GM13976 (cell line): ENCODE measurements around the gene IFT80.

Source experiments
- DNase-seq: peaks from one replicate; pipeline ENCODE4 v3.0.0; 2012; ENCODE audit warnings: low spot score
- CTCF ChIP-seq: IDR thresholded peaks from 2 replicates; pipeline ENCODE4 v1.5.1; 2012; ENCODE audit warnings: borderline replicate concordance, mild to moderate bottlenecking; ENCODE audit not compliant: insufficient read depth; ENCODE audit errors: extremely low read depth, missing control alignments, control extremely low read depth
- in situ Hi-C: fragments of 300-500 bp; cut with MboI; formaldehyde crosslinking; loops from one replicate; pipeline ENCODE4 v1.12.0; 2022; ENCODE audit warnings: low sequenced_read_pairs, mixed read lengths, inconsistent platforms; ENCODE audit not compliant: unreplicated experiment

The IFT80 gene

GRCh38 chr3:160401291-160402095 lies 2.5 kb upstream of the IFT80 start:
- in situ Hi-C loops = no loop called here
- TF ChIP-seq CTCF = no peak
- DNase-seq = no peak

GRCh38 chr3:160400702-160401150 lies 1.7 kb upstream of the IFT80 start:
- DNase-seq = peak; percentile 31
- TF ChIP-seq CTCF = no peak
- in situ Hi-C loops = no loop called here

GRCh38 chr3:160400030-160400701 lies 1.1 kb upstream of the IFT80 start:
- in situ Hi-C loops = no loop called here
- DNase-seq = peak; percentile 41
- no peak for TF ChIP-seq CTCF

GRCh38 chr3:160398820-160399124 lies 253 bp downstream of the IFT80 start:
- in situ Hi-C loops = no loop called here
- DNase-seq = no peak
- no peak for TF ChIP-seq CTCF

- in situ Hi-C loops = no loop called here
- no peak for TF ChIP-seq CTCF
- no peak for DNase-seq
Observed at GRCh38 chr3:160395297-160395696, 3.7 kb downstream of the IFT80 start.

GRCh38 chr3:160394009-160394392 lies 5.0 kb downstream of the IFT80 start:
- in situ Hi-C loops = no loop called here
- no peak for DNase-seq
- TF ChIP-seq CTCF = no peak
